K562 (cell line): ENCODE measurements around the gene B3GNT9. TPM values are rescaled to one million over a fixed set of nuclear protein-coding genes. Genes with fewer than 3 reads are reported as not detected.

ENCODE experiments used
- ARID1B ChIP-seq: fragments of 450-650 bp; IDR thresholded peaks from 2 replicates; pipeline ENCODE4 v1.6.1; 2016; ENCODE audit warnings: antibody characterized with exemption, mild to moderate bottlenecking, inconsistent platforms
- CBFA2T3 ChIP-seq: fragments of 450-650 bp; IDR thresholded peaks from 2 replicates; pipeline ENCODE4 v1.6.1; 2017
- CBX8 ChIP-seq: fragments of 200-600 bp; sonication (generic); IDR thresholded peaks from 2 replicates; pipeline ENCODE4 v1.6.1; 2012; ENCODE audit warnings: borderline replicate concordance, mixed run types, low read depth, mild to moderate bottlenecking, moderate library complexity, mixed read lengths, low read length, control low read depth, inconsistent platforms; ENCODE audit not compliant: poor library complexity, severe bottlenecking; ENCODE audit errors: extremely low read depth
- EZH2 ChIP-seq: IDR thresholded peaks from 2 replicates; pipeline ENCODE4 v1.6.1; 2012; ENCODE audit warnings: low read depth, mild to moderate bottlenecking, inconsistent platforms, low read length, borderline replicate concordance
- FOSL1 ChIP-seq: fragments of 200-800 bp; sonication (Bioruptor generic); conservative IDR thresholded peaks from 2 replicates; pipeline ENCODE4 v1.6.1; 2016; ENCODE audit warnings: missing genetic modification characterization, missing compliant biosample characterization
- GABPA ChIP-seq: fragments of 200-800 bp; sonication (Bioruptor generic); conservative IDR thresholded peaks from 2 replicates; pipeline ENCODE4 v1.6.1; 2016; ENCODE audit warnings: low read depth, missing genetic modification characterization, missing compliant biosample characterization
- HEY1 ChIP-seq: fragments of 250-450 bp; sonication (Bioruptor Pico); IDR thresholded peaks from 2 replicates; pipeline ENCODE4 v1.5.0; 2020; ENCODE audit warnings: mild to moderate bottlenecking, moderate library complexity, borderline replicate concordance
- HNRNPUL1 ChIP-seq: fragments of 200-400 bp; formaldehyde crosslinking; IDR thresholded peaks from 2 replicates; pipeline ENCODE4 v1.6.1; 2017; ENCODE audit warnings: low read length
- NFE2L1 ChIP-seq: fragments of 450-650 bp; IDR thresholded peaks from 2 replicates; pipeline ENCODE4 v1.6.1; 2016; ENCODE audit warnings: missing genetic modification characterization, low read depth, mild to moderate bottlenecking, missing compliant biosample characterization, moderate library complexity, borderline replicate concordance
- NR2C2 ChIP-seq, 2 experiments: fragments of 200-800 bp in 1 of 2; sonication (Bioruptor generic) in 1 of 2; sonication (generic) in 1 of 2; formaldehyde crosslinking in 1 of 2; IDR thresholded peaks; 2 replicates each; pipeline versions ENCODE4 v1.6.1 to v1.8.0; 2016 to 2022; ENCODE audit warnings: mild to moderate bottlenecking in 1 of 2, missing compliant biosample characterization in 1 of 2, missing genetic modification characterization in 1 of 2, missing genetic modification reagents in 1 of 2
- PTBP1 ChIP-seq: fragments of 200-400 bp; formaldehyde crosslinking; IDR thresholded peaks from 2 replicates; pipeline ENCODE4 v1.6.1; 2017; ENCODE audit warnings: low read depth, low read length
- TEAD2 ChIP-seq: fragments of 450-650 bp; IDR thresholded peaks from 2 replicates; pipeline ENCODE4 v1.6.1; 2016; ENCODE audit warnings: missing genetic modification characterization, control low read depth, missing compliant biosample characterization
- TSC22D4 ChIP-seq: fragments of 450-650 bp; IDR thresholded peaks from 2 replicates; pipeline ENCODE4 v1.6.1; 2016; ENCODE audit warnings: missing genetic modification characterization, missing biosample characterization, control low read depth
- ZNF143 ChIP-seq: sonication (generic); formaldehyde crosslinking; IDR thresholded peaks from 2 replicates; pipeline ENCODE4 v1.9.0; 2022; ENCODE audit warnings: mild to moderate bottlenecking, missing genetic modification reagents
- ZNF239 ChIP-seq: fragments of 250-450 bp; sonication (Bioruptor Pico); IDR thresholded peaks from 2 replicates; pipeline ENCODE4 v1.4.0; 2020; ENCODE audit warnings: mild to moderate bottlenecking
- ZNF3 ChIP-seq: fragments of 250-450 bp; sonication (Bioruptor Pico); IDR thresholded peaks from 2 replicates; pipeline ENCODE4 v1.5.0; 2021; ENCODE audit warnings: mild to moderate bottlenecking, moderate library complexity
- polyA plus RNA-seq, 8 experiments: library from polyadenylated mRNA; depleted of rRNA in 4 of 8; stranded (reverse) in 5 of 8; unstranded in 3 of 8; fragments of >200 nt; fragmentation: Nextera tagmentation in 2 of 8; fragmentation: Illumina TruSeq in 1 of 8; extraction: Ambion mirVana in 2 of 8; extraction: Trizol in 1 of 8; gene quantifications; 2 replicates each; pipeline versions ENCODE4 v1.2.1 to v1.2.3, GENCODE V29; 2011 to 2014; ENCODE audit warnings: inconsistent platforms in 1 of 8, missing spikeins in 1 of 8
- total RNA-seq, 7 experiments: library from RNA; depleted of rRNA in 6 of 7; stranded (reverse); fragments of >200 nt in 6 of 7; fragmentation: Illumina TruSeq in 2 of 7; extraction: Trizol in 2 of 7; gene quantifications; 2 replicates each; pipeline versions ENCODE4 v1.2.1 to v1.2.3, GENCODE V29; 2011 to 2021; ENCODE audit warnings: low replicate concordance in 1 of 7
- TF ChIP-seq, protein P1 (sequence below): fragments of 200-600 bp; sonication (generic); IDR thresholded peaks from one replicate; pipeline ENCODE4 v1.6.1; 2012; ENCODE audit warnings: mild to moderate bottlenecking, low read depth, low read length, inconsistent platforms

Gene B3GNT9
- total and polyA plus RNA-seq, 9 of the 15 experiments (the other 6 are each of a cell fraction or from before 2014, with no cell fraction given): 0.01 to 1.8 (median 1.1) TPM; not detected in 1

DNA sequence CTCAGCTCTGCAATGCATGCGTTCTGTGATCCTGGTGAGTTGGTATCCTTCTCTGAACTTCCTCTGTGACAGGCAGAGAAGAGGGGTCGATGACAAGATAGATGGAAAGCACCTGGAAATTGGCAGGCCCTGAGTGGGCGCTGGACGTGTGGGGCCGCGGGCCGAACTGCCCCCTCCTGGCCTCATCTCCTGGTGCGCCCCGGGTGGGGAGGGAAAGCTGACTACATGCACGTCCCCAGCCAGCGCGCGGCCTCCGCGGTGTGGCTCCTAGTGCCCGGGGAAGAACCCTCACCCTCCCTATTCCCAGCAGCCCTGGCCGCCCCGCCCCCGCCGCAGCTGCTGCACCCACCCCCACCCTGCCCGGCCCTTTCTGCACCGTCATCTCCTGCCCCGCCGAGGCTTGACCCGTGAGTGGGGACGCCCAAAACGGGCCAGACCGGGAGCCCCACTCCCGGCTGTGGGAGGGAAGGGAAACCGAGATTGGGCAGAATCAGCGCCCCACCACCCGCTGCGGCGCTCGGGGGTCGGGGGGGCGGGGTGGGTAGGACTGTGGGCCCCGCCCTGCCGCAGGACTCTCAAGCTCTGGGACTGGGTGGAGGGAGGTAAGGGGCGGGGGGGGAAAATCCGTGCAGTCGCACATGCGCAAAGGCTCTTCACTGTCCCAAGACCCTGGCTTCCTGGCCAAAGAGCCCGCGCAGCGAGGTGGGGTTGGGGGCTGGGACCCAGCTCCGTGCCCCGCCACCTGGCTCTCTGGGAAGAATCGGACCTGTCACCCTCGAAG lies 19.6 kb upstream of the B3GNT9 start, which contains the start of gene NOL3 (continued):
- TF ChIP-seq FOSL1 (tag) (peak; percentile 25; the same call in 1 of the 2 replicates), ZNF239 (CRISPR knock-in tag) (no peak), TSC22D4 (no peak), NR2C2 (CRISPR knock-in tag; IDR thresholded peaks at IDR 0.05) (no peak), NR2C2 (tag; IDR thresholded peaks at IDR 0.05) (peak; percentile 67; the same call in 1 of the 2 replicates), HNRNPUL1 (no peak), ZNF143 (CRISPR knock-in tag) (no peak), ZNF3 (CRISPR knock-in tag) (no peak), ARID1B (no peak), NFE2L1 (no peak), EZH2 (no peak), CBX8 (no peak), CBFA2T3 (peak; percentile 50; the same call in 1 of the 2 replicates), HEY1 (CRISPR knock-in tag) (no peak), GABPA (peak; percentile 44; the same call in 1 of the 2 replicates), TEAD2 (tag) (no peak), PTBP1 (no peak)
- TF ChIP-seq, protein P1, sequence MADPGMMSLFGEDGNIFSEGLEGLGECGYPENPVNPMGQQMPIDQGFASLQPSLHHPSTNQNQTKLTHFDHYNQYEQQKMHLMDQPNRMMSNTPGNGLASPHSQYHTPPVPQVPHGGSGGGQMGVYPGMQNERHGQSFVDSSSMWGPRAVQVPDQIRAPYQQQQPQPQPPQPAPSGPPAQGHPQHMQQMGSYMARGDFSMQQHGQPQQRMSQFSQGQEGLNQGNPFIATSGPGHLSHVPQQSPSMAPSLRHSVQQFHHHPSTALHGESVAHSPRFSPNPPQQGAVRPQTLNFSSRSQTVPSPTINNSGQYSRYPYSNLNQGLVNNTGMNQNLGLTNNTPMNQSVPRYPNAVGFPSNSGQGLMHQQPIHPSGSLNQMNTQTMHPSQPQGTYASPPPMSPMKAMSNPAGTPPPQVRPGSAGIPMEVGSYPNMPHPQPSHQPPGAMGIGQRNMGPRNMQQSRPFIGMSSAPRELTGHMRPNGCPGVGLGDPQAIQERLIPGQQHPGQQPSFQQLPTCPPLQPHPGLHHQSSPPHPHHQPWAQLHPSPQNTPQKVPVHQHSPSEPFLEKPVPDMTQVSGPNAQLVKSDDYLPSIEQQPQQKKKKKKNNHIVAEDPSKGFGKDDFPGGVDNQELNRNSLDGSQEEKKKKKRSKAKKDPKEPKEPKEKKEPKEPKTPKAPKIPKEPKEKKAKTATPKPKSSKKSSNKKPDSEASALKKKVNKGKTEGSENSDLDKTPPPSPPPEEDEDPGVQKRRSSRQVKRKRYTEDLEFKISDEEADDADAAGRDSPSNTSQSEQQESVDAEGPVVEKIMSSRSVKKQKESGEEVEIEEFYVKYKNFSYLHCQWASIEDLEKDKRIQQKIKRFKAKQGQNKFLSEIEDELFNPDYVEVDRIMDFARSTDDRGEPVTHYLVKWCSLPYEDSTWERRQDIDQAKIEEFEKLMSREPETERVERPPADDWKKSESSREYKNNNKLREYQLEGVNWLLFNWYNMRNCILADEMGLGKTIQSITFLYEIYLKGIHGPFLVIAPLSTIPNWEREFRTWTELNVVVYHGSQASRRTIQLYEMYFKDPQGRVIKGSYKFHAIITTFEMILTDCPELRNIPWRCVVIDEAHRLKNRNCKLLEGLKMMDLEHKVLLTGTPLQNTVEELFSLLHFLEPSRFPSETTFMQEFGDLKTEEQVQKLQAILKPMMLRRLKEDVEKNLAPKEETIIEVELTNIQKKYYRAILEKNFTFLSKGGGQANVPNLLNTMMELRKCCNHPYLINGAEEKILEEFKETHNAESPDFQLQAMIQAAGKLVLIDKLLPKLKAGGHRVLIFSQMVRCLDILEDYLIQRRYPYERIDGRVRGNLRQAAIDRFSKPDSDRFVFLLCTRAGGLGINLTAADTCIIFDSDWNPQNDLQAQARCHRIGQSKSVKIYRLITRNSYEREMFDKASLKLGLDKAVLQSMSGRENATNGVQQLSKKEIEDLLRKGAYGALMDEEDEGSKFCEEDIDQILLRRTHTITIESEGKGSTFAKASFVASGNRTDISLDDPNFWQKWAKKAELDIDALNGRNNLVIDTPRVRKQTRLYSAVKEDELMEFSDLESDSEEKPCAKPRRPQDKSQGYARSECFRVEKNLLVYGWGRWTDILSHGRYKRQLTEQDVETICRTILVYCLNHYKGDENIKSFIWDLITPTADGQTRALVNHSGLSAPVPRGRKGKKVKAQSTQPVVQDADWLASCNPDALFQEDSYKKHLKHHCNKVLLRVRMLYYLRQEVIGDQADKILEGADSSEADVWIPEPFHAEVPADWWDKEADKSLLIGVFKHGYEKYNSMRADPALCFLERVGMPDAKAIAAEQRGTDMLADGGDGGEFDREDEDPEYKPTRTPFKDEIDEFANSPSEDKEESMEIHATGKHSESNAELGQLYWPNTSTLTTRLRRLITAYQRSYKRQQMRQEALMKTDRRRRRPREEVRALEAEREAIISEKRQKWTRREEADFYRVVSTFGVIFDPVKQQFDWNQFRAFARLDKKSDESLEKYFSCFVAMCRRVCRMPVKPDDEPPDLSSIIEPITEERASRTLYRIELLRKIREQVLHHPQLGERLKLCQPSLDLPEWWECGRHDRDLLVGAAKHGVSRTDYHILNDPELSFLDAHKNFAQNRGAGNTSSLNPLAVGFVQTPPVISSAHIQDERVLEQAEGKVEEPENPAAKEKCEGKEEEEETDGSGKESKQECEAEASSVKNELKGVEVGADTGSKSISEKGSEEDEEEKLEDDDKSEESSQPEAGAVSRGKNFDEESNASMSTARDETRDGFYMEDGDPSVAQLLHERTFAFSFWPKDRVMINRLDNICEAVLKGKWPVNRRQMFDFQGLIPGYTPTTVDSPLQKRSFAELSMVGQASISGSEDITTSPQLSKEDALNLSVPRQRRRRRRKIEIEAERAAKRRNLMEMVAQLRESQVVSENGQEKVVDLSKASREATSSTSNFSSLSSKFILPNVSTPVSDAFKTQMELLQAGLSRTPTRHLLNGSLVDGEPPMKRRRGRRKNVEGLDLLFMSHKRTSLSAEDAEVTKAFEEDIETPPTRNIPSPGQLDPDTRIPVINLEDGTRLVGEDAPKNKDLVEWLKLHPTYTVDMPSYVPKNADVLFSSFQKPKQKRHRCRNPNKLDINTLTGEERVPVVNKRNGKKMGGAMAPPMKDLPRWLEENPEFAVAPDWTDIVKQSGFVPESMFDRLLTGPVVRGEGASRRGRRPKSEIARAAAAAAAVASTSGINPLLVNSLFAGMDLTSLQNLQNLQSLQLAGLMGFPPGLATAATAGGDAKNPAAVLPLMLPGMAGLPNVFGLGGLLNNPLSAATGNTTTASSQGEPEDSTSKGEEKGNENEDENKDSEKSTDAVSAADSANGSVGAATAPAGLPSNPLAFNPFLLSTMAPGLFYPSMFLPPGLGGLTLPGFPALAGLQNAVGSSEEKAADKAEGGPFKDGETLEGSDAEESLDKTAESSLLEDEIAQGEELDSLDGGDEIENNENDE: no peak
